ENCODE results near the gene PARD3B. TPM values are rescaled to one million over a fixed set of nuclear protein-coding genes. Genes with fewer than 3 reads are reported as not detected.

Gene PARD3B
- total RNA-seq, 1 donor from 2014 or later, result 6.4 TPM

DNA sequence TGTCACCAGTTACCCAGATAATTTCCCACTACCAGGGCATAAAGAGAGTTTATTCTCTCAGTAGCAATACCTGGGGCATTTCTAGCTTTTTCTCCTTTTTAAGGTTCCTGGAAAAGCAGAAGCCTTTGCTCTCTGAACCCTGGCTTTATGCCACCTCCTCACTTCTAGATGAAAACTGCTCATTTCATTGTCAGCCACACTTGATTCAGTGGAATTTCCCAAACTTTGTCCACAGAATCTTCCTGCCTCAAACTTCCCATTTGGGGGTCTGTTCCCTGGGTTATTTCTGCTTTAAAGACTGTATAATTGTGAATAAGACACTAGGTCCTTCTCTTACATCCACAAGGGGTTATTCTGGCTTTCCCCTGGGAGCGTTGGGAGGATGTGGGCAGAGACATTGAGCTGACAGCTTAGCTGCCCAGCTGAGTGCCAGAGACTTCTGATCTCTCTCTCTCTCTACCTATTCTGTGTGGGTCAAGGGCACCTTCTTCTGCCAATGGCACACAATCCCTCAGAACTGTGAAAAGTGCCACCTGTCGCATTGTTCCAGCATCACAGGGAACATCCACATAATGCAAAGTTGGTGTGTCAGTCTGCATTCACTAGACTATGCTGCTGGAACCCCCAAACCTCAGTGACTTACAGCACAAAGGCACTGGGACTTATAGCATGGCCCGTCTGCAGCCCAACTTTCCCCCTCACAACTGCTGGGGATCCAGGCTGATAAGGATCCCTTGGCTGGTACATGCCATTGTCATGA, 1117.1 kb downstream of the PARD3B start:
- no peak for DNase-seq (ENCODE audit: low read depth in 2 of 2)

DNA sequence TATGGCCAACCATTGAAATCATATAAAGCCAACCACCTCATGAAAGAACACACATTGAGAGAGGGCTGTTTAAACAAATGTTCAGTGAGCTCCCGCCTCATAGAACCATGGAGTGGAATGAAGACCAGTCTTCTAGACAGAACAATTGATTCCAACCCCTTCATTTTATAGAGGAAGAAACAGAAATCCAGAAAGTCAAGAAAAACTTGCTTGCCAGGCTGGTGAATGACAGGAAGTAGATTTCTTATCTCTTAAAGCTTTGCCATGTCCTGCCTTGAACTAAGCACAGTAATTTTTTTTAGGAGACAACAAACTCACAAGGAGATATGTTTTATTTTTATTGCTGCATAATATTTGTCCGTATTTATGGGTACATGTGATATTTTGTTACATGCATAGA, 1120.5 kb downstream of the PARD3B start:
- DNase-seq (ENCODE audit: low read depth in 2 of 2), result no peak

All from dermis microvascular lymphatic vessel endothelial cell (primary cell).